Medulla oblongata (tissue), 1 donor: ENCODE results near the gene TMED8.
A peak's percentile ranks its signal among the peaks of the same experiment; 100 is the strongest.
"Not testable (repeated sequence)": the region's sequence is repeated elsewhere in the genome, so short reads cannot be mapped to it uniquely, and the experiment has no call there.

Experiments used
- DNase-seq: peaks from one replicate; pipeline ENCODE4 v3.0.0-alpha.2; 2015; ENCODE audit errors: extremely low spot score

The TMED8 gene

DNA sequence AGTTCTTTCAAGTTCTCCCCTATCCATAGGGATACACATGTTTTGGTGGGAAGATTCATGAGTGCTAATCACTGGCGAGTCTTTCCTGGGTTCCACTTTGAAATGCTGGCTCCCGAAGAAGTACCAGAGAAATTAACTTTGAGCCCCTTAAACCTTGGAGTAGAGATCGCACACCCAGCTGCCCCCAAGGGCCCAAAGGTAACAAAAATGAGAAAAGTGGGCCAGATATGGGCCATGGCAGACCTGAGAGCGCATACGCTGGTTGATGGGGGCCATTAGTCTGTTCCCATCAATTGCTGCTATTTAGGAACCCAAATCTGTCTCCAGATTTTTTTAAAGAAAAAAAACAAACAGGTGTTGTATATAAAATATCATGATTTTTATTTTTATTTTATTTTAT lies 53.9 kb downstream of the TMED8 start:
- DNase-seq: no peak

DNA sequence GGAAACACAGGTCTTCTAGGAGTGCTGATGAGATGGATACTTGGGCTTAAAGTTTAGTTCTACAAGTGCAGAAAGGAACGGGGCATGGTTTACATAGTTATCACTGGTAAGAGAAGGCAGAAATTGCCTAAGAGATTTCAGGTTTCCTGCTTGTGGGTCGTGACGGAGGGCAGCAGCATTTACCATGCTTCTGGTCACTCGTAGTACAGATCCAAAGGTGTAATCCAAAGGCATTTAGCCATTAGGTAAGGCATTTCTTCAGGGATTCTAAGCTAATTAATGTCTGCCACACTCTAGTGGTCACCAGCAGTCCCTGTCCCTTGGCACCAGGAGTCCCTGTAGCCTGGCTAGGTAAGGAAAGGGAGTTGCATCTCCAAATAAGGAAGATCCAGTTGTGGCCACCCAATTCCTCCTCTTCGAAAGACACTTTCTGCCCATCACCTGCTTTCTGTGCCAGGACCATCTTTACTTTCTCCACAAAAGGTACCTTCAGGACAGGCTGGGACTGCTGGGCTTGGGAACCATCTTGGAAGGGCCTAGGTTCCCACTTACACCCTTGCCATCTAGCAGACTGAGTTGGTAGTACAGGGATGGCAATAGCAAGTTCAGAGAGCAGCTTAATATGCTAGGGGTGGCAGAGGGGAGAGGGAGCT lies 54.5 kb downstream of the TMED8 start:
- no peak for DNase-seq

DNA sequence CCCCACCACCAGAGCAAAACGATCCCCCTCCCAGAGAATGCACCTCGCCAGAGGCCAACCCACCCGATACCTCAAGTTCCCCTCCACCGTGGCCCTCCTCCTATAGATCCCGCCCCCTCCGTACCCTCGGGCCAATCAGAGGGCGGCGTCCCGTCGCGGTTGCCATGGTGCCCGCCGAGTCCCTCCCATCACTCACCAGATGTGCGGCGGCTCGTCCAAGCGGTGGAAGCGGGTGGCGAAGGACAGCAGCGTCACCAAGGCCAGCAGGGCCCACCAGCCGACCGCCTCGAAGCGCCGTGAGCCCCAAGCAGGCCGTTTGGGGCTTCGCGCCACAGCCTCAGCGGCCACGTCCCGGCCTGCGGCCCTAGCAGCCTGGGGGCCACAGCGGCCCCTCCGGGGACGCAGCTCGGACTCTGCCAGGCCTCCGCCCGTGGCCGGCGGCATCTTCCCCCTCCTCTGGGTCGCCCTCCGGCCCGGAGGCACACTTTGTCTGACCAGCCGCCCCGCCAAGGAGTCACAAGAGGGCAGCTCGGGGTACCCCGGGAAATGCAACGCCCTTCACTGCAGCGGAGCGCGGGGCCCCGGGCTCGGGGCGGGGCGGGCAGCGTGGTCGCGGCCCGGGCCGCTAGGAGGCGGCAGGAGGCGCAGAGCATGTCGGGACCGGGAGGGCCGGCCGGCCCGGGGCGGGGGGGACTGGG lies 56.5 kb downstream of the TMED8 start, which contains the start of gene POMT2:
POMT2 (minus strand) TSS at position 646 of the 698 bp plus-strand sequence; CDS start at position 444, 202 bp downstream.
- DNase-seq: peak; percentile 95

DNA sequence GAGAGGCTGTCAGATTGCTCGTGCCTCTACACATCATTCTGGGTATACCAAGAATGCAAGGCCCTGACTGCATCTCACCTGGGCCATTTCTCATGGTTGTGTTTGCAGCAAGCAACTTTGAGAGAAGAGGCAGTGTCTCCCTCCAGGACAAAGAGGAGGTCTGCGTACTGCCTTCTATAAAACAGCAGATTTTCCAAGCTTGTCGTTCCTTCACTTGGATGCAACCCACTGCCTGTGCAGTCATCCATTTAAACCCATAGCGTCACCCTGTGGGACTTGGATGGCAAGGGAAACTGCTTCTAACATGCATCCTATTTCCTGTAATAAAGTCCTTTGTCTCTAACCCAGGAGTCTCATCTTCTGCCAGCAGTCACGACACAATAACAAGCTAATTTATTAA lies 57.5 kb downstream of the TMED8 start:
- peak; percentile 62 for DNase-seq

DNA sequence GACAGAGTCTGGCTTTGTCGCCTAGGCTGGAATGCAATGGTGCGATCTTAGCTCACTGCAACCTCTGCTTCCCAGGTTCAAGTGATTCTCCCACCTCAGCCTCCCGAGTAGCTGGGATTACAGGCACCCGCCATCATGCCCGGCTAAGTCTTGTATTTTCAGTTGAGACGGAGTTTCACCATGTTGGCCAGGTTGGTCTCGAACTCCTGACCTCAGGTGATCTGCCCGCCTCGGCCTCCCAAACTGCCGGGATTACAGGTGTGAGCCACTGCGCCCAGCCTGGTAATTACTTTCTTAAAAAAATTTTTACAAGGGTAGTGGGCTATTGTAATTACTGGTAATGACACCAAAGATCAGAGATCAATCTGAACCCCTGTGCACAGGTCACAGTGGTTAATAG lies 58.1 kb downstream of the TMED8 start:
- not testable (repeated sequence) for DNase-seq

DNA sequence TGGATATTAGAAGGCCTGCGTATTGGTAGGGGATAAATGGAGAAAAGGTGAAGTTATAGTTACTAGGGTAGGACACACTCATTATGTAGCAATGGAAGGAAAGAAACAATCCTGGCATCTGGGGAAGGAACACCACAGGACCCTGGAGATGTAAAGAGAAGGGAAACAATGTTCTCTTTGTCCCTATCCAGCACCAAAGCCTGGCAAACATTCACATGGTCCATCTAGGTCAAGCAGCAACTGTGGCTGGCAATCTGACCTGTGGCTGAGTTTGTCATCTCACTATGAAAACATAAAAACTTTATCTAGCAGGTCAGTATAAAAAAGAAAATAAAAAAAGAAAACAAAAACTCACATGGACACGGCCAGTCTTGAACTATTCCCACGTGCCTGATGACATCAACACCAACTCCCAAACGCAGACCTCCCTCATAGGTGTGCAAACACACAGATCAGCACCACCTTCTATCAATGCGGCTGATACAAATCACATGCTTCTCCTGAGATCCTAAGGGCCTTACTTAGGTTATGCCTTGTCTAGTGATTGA lies 58.8 kb downstream of the TMED8 start:
- peak; percentile 81 for DNase-seq

DNA sequence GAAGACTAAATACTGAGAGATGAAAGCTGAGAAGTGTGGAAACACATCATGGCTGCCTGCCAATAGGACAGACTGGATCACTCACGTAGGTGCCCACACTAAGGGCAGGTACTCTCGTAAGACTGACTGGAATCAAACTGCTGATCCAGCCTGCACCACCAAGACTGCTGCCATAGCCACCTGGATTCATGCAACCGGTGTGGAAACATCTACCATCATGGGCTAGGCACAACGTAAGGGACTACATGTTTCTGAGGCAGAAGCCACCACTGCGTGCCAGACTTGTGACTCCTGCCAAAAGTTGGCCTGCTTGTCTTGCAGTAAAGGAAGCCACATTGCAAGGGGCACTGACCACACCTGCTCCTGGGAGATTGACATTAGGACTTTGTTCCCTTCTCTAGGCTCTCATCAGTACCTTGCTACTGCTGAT lies 60.0 kb downstream of the TMED8 start:
- peak; percentile 21 for DNase-seq

DNA sequence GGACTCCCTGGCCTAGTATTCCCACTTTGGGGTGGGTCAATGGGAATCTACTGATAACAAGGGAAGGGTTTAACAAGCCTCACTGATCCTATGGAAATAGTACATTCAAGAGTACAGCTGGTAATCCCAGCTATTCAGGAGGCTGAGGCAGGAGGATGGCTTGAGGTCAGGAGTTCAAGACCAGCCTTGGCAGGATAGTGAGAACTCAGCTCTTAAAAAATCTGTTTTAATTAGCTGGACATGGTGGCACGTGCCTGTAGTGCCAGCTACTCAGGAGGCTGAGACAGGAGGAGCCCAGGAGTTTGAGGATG lies 60.7 kb downstream of the TMED8 start:
- DNase-seq: no peak

DNA sequence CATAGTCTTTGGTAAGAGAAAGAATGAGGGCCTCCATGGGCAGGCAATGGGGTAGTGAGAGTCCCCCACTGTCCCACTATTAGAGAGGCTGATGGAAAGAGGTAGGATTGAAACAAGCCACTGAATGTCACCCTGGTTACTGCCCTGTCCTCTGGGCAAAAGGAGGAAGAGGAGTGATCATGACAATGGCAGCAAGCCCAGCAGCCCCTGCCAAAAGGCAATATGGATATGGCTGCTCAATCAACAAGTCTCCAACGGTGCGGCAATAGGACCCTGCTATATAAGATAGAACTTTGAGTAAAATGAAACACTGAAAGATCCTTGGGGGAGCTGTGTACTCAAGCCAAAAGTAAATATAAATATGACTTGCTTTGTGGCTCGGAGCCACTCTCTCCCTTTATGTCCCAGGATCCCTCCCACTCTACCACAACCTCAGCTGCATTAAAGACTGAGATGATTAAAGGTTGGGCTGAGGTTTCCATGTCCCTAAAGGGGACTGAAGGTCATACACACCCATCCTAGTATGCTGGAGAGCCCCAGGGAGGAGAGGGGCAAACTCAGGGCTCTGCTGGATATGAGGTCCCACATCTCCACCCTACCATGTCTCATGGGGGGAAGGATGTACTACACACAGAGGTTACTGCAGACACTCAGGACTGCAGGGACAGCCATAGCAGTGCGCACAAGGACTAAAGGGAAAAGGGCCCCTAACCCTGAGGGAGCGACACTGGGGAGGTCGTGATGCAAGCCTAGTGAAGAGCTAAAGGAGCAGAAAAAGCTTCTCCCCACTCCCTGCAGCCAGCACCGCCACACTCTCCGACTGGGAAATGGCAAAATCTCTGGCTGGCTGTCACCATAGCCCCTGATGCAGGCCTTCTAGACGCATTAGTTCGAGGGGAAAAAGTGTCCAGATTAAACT lies 62.1 kb downstream of the TMED8 start:
- peak; percentile 35 for DNase-seq

DNA sequence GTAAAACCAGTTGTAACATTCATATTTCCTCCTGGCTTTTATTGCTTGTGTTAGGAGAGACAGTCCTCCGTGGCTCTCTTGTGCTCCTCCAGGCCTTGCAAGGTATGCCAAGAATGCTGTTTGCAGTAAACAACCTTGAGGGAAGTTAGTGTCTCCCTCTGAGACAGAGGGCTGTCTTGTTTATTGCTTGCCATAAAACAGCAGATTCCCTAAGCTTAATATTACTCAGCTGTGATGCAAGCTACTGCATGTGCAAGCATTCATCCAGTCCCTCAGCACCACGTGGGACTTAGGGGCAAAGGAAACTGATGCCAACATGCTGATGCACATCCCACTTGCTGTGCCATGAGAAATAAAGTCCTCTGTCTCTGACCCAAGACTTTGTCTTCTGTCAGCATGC lies 62.9 kb downstream of the TMED8 start:
- DNase-seq: peak; percentile 66

DNA sequence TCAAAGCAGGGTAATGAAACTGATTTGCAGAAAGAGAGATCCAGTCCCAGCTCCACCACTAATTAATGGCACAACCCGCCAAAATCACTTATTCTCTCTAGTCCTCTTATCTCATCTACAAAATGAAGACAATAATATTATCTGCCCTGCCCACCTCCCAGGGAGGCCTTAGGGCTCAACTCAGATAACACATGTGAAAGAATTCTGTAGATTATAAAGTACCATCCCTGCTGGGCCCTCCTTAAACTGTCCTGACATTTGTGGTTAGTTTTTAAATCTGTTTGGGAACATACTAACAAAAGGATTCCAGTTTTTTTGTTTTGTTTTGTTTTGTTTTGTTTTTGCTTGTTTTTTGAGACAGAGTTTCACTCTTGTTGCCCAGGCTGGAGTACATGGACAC lies 63.5 kb downstream of the TMED8 start:
- DNase-seq: no peak

DNA sequence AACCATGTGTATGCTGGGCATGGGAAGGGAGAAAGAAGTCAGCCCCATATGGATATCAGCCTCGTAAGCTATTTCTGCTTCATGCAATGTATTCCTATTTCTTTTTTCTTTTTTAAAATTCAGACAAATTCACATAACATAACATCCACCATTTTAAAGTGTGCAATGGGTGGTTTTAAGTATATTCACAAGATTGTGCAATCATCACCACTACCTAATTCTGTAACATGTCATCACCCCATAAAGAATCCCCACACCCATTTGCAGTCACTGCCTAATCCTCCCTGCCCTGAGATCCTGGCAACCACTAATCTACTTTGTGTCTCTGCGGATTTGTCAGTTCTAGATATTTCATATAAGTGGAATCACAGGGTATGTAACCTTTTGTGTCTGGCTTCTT lies 65.7 kb downstream of the TMED8 start:
- no peak for DNase-seq

DNA sequence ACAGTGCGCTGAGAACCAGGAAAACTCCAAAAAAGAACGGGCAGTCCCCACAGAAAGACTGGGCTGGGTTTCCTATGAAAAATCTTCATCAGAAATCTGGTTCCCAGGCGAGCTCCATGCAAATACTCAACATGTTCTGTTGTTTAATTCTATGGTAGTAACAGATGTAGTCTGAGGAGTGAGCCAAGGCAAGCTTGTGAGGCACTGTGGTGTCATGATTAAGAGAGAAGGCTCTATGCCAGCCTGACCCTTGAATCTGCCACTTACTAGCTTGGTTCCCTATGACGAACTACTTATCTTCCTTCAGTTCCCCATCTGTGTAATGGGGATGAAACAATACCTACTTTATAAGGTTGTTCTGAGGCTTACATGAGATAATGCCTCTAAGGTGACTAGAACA lies 66.9 kb downstream of the TMED8 start:
- no peak for DNase-seq

DNA sequence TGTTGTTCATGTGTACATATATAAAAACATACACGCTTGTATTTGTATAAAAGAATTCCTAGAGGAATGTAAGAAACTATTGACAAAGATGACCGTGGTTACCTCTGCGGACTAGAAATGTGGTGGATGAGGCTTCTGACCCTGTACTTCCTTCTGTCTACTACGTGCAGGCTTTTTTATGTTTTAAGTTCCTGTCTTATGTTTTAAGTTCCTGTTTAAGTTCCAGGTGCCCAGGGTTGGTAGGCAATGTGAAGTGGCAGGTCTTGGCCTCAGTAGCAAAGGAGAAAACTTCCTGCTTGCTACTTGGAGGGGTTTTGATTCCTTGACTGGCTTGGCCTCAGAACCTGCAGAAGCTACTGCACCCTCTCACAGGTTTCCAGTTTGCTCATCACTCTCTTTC lies 67.8 kb downstream of the TMED8 start:
- no peak for DNase-seq

DNA sequence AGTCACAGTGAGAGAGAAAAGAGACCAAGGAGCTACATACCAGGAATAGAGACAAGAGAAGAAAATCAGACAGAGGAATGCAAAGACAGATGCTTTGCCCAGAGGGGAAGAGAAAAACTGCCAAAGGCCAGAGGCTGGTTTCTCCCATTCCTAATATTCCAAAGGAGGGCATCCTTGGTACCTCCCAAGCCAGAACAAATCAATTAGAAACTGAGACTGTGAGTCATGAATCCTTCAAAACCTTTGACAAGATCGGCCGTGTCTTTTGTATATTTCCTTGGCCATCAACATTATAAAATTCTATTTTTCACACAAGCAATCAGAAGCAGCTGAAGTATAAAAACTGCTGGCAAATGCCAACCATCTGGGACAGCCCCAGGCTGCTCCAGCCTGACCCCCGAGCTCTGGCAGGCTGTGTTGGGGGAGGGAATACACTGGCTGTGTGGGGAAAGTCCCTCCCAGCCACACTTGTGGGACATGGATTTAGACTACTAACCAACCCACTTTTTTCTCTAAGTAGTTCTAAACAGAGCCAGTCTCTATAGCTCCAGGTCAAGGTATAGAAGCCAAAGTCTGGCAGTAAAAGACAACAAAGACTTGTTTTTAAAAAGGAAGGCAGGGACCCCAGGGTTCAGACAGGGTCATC lies 69.9 kb downstream of the TMED8 start:
- peak; percentile 87 for DNase-seq

DNA sequence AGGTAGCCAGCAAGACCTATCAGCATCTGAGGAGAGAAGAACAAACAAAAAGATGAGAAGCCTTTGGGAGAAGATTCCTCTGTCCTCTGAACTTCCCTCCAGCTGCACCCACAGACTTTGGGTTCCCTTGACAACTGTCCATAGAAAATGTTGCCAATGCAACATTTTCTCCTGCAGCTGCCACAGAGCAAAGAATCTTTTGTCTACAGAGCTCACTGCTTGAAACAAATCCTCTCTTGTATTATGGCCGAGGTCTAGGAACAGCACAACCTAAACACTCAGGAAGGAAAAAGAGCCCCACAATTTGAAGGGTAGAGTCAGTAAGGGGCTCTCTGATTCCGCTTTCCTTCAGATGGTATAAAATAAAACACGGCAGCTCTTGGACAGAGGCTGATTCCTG lies 70.5 kb downstream of the TMED8 start:
- DNase-seq: peak; percentile 96

DNA sequence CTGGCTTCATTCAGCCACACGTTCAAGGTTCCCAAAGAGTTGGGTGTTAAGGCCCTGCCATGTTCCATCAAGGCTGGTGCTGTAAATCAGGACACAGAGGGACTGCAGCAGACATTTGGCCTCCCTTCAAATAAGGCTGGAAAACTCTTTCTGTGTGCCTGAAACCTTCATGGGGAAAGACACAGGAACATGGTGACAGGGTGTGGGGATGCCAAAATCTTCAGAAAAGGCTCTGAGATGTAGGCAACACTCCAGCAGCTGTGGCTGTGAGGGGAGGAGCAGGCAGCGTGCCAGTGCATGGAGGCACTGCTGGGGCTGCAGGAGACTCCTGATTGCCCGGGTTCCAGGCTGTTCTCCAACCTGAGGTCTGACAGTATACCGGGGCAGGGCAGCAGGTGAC lies 71.2 kb downstream of the TMED8 start:
- peak; percentile 55 for DNase-seq

DNA sequence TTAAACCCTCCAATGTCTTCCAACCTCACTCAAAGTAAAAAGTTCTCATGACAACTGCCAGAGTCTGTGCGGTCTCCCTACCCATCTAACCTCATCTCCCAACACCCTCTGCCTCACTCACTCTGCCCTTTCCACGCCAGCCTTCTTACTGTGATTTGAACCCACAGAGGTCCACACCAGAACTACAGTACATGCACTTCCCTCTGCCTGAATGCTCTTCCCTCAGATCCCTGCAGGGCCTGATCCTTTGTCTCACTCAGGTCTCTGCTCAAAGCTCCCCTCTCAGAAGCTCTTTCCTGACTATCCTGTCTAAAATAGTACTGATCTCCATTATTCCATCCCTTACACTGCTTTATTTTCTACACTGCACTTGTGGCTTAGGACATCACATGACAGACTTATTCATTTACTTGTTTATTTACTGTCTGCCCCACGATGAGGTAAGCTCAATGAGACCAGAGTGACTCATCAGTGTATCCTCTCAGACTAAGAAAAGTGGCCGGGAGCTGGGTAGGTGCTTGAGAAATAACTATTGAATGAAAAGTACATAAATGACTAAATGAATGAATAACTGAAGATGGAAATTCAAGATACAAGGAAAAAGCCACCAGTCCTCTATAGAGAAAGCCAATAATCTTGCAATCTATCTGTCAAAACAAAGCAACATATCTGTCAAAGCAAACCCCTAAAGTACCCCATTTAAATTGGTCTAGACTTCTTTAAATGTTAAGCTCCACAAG lies 73.3 kb downstream of the TMED8 start:
- DNase-seq: peak; percentile 81

DNA sequence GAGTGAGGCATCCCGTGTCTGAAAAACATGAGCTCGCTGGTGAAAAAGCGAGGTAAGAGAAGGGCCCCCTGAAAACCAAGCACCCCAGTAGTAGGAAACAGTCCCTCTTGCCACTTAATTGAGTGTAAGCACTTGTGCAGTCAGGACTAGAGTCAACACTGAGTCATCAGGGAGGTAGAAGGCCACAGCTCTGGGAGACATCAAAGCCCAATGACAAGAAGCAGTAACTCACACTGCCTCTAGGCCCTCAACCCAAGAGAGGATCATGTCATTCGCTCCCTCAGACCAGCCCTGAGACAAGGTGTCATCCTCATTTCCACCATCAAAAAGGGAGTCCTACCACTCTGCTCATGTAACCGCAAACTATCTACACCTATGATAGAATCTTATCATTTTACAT lies 74.0 kb downstream of the TMED8 start:
- DNase-seq: no peak

DNA sequence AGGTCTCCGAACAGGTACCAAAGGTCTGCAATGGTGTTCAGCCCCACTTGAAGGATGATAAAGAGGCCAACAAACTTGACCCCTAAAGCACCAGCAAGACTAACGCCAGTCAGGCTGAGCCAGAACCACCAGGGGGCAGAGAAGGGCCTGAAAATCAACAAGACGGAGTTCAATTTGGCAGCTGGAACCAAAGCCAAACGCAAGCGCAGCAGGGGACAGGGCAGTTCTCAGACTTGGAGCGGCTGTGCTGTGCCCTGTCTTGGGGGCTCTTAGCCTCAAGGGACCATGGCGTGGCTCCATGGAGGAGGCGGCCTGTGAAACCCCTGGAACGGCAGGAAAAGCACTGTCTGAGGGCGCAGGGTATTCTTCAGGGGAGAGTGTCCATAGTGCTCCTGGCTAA lies 75.8 kb downstream of the TMED8 start:
- peak; percentile 98 for DNase-seq

DNA sequence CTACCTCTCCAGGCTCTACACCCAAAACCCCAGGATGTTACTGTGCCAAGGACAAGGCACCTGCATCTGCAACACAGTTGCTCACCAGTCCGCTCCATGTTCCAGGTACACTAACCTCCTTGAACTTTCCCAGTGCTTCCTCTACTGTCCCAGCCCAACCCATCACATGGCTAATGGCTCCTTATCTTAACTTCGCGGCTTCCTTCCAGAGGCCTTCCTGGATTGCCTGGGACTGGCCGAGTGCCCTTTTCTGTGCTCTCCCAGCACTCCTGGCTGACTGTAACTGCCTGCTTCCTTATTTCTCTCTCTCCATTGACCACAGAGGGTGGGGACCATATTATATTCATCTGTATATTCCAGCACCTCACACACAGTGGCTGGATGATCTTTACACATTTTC lies 77.1 kb downstream of the TMED8 start:
- DNase-seq: no peak
